Liver (tissue), 3 donors: ENCODE measurements around the gene KIFC3.
"Not testable (repeated sequence)": the region's sequence is repeated elsewhere in the genome, so short reads cannot be mapped to it uniquely, and the experiment has no call there.

Source experiments
- ATF3 ChIP-seq: IDR thresholded peaks from 2 replicates; pipeline ENCODE4 v1.6.1; 2016; ENCODE audit warnings: antibody characterized with exemption
- CTCF ChIP-seq: fragments of 150-350 bp; IDR thresholded peaks from 2 replicates; pipeline ENCODE4 v1.5.1; 2017; ENCODE audit warnings: improper control_type of control experiment, low read depth, low read length; ENCODE audit not compliant: missing input control
- GABPA ChIP-seq, 2 donors: IDR thresholded peaks in 1 of 2; conservative IDR thresholded peaks in 1 of 2; 2 replicates each; pipeline ENCODE4 v1.6.1; 2016; ENCODE audit warnings: antibody characterized with exemption in 2 of 2, mild to moderate bottlenecking in 1 of 2, moderate library complexity in 1 of 2
- JUND ChIP-seq, 2 donors: IDR thresholded peaks; 2 replicates each; pipeline ENCODE4 v1.6.1; 2016; ENCODE audit warnings: antibody characterized with exemption in 2 of 2
- RAD21 ChIP-seq, 2 donors: IDR thresholded peaks; 2 replicates each; pipeline ENCODE4 v1.6.1; 2016; ENCODE audit warnings: antibody characterized with exemption in 2 of 2, mild to moderate bottlenecking in 2 of 2
- SP1 ChIP-seq: IDR thresholded peaks from 2 replicates; pipeline ENCODE4 v1.6.1; 2018; ENCODE audit warnings: antibody characterized with exemption, mild to moderate bottlenecking
- TAF1 ChIP-seq: conservative IDR thresholded peaks from 2 replicates; pipeline ENCODE4 v1.6.1; 2016; ENCODE audit warnings: antibody characterized with exemption, mild to moderate bottlenecking
- YY1 ChIP-seq: IDR thresholded peaks from 2 replicates; pipeline ENCODE4 v1.6.1; 2016; ENCODE audit warnings: antibody characterized with exemption, mild to moderate bottlenecking
- TF ChIP-seq, protein P1 (sequence below): IDR thresholded peaks from 2 replicates; pipeline ENCODE4 v1.6.1; 2016; ENCODE audit warnings: antibody characterized with exemption, mild to moderate bottlenecking
- donor health status: healthy.
- donor health status: healthy.

- TF ChIP-seq CTCF; TAF1; JUND (IDR thresholded peaks at IDR 0.05); GABPA (IDR thresholded peaks at IDR 0.05 in 1 of 2, conservative IDR thresholded peaks at IDR 0.05 in 1 of 2); ATF3; YY1; SP1; RAD21 (IDR thresholded peaks at IDR 0.05): not testable (repeated sequence)
- TF ChIP-seq, protein P1, sequence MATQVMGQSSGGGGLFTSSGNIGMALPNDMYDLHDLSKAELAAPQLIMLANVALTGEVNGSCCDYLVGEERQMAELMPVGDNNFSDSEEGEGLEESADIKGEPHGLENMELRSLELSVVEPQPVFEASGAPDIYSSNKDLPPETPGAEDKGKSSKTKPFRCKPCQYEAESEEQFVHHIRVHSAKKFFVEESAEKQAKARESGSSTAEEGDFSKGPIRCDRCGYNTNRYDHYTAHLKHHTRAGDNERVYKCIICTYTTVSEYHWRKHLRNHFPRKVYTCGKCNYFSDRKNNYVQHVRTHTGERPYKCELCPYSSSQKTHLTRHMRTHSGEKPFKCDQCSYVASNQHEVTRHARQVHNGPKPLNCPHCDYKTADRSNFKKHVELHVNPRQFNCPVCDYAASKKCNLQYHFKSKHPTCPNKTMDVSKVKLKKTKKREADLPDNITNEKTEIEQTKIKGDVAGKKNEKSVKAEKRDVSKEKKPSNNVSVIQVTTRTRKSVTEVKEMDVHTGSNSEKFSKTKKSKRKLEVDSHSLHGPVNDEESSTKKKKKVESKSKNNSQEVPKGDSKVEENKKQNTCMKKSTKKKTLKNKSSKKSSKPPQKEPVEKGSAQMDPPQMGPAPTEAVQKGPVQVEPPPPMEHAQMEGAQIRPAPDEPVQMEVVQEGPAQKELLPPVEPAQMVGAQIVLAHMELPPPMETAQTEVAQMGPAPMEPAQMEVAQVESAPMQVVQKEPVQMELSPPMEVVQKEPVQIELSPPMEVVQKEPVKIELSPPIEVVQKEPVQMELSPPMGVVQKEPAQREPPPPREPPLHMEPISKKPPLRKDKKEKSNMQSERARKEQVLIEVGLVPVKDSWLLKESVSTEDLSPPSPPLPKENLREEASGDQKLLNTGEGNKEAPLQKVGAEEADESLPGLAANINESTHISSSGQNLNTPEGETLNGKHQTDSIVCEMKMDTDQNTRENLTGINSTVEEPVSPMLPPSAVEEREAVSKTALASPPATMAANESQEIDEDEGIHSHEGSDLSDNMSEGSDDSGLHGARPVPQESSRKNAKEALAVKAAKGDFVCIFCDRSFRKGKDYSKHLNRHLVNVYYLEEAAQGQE, result not testable (repeated sequence)
Observed at GRCh38 chr16:57846931-57847330, 44.6 kb upstream of the KIFC3 start.
